ENCODE data around the gene GATM. TPM values are rescaled to one million over a fixed set of nuclear protein-coding genes. Genes with fewer than 3 reads are reported as not detected.

The GATM gene
- total and polyA plus RNA-seq, 2 of the 4 experiments (the other 2 are of a cell fraction): 0.10 to 0.18 TPM

DNA sequence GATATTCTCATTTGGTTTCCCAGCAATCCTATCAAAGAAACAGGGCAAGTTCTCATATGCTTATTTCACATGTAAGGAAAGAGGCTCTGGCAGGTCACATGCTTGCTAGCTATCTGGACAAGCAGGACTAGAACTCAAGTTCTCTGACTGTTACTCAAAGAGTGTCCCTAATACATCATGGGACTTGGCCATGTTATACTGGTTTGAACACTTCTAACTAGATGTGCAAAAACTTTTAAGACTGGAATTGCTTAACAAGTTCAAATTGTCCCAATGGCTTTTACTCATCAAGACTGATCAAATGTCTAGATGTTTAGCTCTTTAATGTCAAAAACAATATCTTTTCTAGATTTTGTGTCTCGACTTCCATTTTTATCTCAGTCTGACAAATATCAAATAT is 6.8 kb downstream of the GATM start:
- H3K9me3 ChIP-seq (ENCODE audit: control insufficient read depth, insufficient read depth, low read length): no peaks in the 10 kb centered on the region
- no peak overlapping the region for H3K9ac ChIP-seq (ENCODE audit: low read depth, low read length)
- H3K4me1 ChIP-seq (ENCODE audit: control insufficient read depth, insufficient read depth, low read length): no peaks in the 10 kb centered on the region
- H3K4me2 ChIP-seq (ENCODE audit: low read depth, low read length): no peak overlapping the region
- no peak overlapping the region for H3K23ac ChIP-seq (ENCODE audit: low read depth, low read length)
- no peak overlapping the region for H2AFZ ChIP-seq (replicated peaks; ENCODE audit: low read length, poor library complexity)
- BruUV-seq (replicated peaks): no TSS peak
- WGBS, 2 experiments (ENCODE audit: extremely low coverage in 2 of 2, insufficient read length in 1 of 2): no CpG with 5 or more reads among the region's 1 CpG
- H3K56ac ChIP-seq (ENCODE audit: extremely low read depth, insufficient read depth, low read length): no peak overlapping the region
- H4K91ac ChIP-seq (ENCODE audit: insufficient read depth, low read depth, low read length): no peak overlapping the region
- no peak for ATAC-seq (ENCODE audit: low read depth)
- no peak overlapping the region for H3K14ac ChIP-seq (replicated peaks; ENCODE audit: low read depth, low read length)
- no peaks in the 10 kb centered on the region for H3K79me1 ChIP-seq (ENCODE audit: low read depth in 1 of 2, low read length in 2 of 2)
- in situ Hi-C loops (cut with MboI; ENCODE audit: low sequenced_read_pairs): no loop called here
- no peak overlapping the region for H2BK15ac ChIP-seq (ENCODE audit: low read depth, low read length)
- no peak overlapping the region for H2BK20ac ChIP-seq (ENCODE audit: low read depth, low read length)
- no peak overlapping the region for H3K27ac ChIP-seq (ENCODE audit: insufficient read depth, low read length)
- H2BK5ac ChIP-seq (ENCODE audit: low read depth, low read length, poor library complexity, severe bottlenecking): no peak overlapping the region
- H3K36me3 ChIP-seq (ENCODE audit: control insufficient read depth, insufficient read depth, low read length): no peaks in the 10 kb centered on the region
- TF ChIP-seq SMC3 (IDR thresholded peaks at IDR 0.05; ENCODE audit: low read depth, low read length): no peak
- no peak for TF ChIP-seq POLR2A (IDR thresholded peaks at IDR 0.05; ENCODE audit: low read depth, low read length)
- TF ChIP-seq FOS (IDR thresholded peaks at IDR 0.05; ENCODE audit: low read depth, low read length): no peak
- no peak for TF ChIP-seq MAZ (IDR thresholded peaks at IDR 0.05; ENCODE audit: borderline replicate concordance, low read depth, low read length)
- TF ChIP-seq, protein P1, sequence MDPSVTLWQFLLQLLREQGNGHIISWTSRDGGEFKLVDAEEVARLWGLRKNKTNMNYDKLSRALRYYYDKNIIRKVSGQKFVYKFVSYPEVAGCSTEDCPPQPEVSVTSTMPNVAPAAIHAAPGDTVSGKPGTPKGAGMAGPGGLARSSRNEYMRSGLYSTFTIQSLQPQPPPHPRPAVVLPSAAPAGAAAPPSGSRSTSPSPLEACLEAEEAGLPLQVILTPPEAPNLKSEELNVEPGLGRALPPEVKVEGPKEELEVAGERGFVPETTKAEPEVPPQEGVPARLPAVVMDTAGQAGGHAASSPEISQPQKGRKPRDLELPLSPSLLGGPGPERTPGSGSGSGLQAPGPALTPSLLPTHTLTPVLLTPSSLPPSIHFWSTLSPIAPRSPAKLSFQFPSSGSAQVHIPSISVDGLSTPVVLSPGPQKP (IDR thresholded peaks at IDR 0.05; ENCODE audit: borderline replicate concordance, low read depth, low read length): no peak
- TF ChIP-seq RCOR1 (IDR thresholded peaks at IDR 0.05; ENCODE audit: insufficient replicate concordance, low read length): no peak
- TF ChIP-seq CHD1 (IDR thresholded peaks at IDR 0.05; ENCODE audit: low read depth, low read length): no peak
- TF ChIP-seq, protein P2, sequence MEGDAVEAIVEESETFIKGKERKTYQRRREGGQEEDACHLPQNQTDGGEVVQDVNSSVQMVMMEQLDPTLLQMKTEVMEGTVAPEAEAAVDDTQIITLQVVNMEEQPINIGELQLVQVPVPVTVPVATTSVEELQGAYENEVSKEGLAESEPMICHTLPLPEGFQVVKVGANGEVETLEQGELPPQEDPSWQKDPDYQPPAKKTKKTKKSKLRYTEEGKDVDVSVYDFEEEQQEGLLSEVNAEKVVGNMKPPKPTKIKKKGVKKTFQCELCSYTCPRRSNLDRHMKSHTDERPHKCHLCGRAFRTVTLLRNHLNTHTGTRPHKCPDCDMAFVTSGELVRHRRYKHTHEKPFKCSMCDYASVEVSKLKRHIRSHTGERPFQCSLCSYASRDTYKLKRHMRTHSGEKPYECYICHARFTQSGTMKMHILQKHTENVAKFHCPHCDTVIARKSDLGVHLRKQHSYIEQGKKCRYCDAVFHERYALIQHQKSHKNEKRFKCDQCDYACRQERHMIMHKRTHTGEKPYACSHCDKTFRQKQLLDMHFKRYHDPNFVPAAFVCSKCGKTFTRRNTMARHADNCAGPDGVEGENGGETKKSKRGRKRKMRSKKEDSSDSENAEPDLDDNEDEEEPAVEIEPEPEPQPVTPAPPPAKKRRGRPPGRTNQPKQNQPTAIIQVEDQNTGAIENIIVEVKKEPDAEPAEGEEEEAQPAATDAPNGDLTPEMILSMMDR (conservative IDR thresholded peaks at IDR 0.05; ENCODE audit: low read depth, low read length): no peak
- no peak for TF ChIP-seq MXI1 (IDR thresholded peaks at IDR 0.05; ENCODE audit: borderline replicate concordance, low read depth, low read length)
- no peak overlapping the region for H2AK5ac ChIP-seq (ENCODE audit: low read depth, low read length)
- dilution Hi-C loops (cut with HindIII; ENCODE audit: low sequenced_read_pairs, unreplicated experiment): no loop called here
- CTCF ChIA-PET: interaction anchor here (0.8 kb wide), 1 partner anchor 14 kb away, joined by 3 read pairs; no protein-coding TSS in a partner anchor
- no peak overlapping the region for H4K5ac ChIP-seq (ENCODE audit: low read depth, low read length)
- H3K4ac ChIP-seq (ENCODE audit: low read depth, low read length): no peak overlapping the region
- H3K18ac ChIP-seq (ENCODE audit: low read depth, low read length): no peak overlapping the region
- intact Hi-C loops (cut with micrococcal nuclease): no loop called here
- no peak overlapping the region for H2BK120ac ChIP-seq (ENCODE audit: low read depth, low read length)
- peaks cover 24% of the 10 kb centered on the region for H3K27me3 ChIP-seq (ENCODE audit: control insufficient read depth, insufficient read depth, low read length)
- no peak for DNase-seq
- H3K9me1 ChIP-seq (ENCODE audit: insufficient read depth, low read length): no peaks in the 10 kb centered on the region
- H4K20me1 ChIP-seq (ENCODE audit: insufficient read depth, low read length): no peaks in the 10 kb centered on the region
- H4K8ac ChIP-seq (ENCODE audit: low read depth in 2 of 2, low read length in 2 of 2): no peak overlapping the region
- H2AK9ac ChIP-seq (replicated peaks; ENCODE audit: low read depth, low read length, poor library complexity): no peak overlapping the region
- POLR2A ChIA-PET (ENCODE audit: unreplicated experiment): no interaction called here
- H3K4me3 ChIP-seq (ENCODE audit: insufficient read depth, low read depth, low read length): no peak overlapping the region
